ENCODE measurements around the gene MACROD2.

Gene MACROD2

GRCh38 chr20:14488756-14489479 lies 493.6 kb downstream of the MACROD2 start:
- no peak for DNase-seq

GRCh38 chr20:14489544-14489943 lies 494.2 kb downstream of the MACROD2 start:
- DNase-seq: no peak

- no peak for DNase-seq
Observed at GRCh38 chr20:14491436-14491835, 496.1 kb downstream of the MACROD2 start.

DNA sequence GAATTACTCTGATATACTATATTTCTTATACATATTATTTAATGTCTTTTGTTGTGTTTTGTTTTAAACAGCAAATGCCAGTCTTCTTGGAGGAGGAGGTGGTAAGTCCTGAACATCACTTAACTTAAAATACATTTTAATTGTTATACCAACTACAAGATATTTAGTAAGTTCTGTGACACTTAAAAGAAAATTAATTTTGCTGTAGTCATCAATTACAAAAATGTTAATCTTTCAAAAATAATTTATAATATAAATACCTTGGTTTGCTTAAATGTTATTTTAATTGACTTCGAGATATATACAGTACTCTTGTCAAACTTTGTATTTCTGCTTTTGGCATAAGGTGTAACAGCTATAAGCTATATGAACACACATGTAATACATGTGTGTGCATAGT lies 498.1 kb downstream of the MACROD2 start:
- no peak for DNase-seq

GRCh38 chr20:14494355-14494754 lies 499.0 kb downstream of the MACROD2 start:
- no peak for DNase-seq

DNA sequence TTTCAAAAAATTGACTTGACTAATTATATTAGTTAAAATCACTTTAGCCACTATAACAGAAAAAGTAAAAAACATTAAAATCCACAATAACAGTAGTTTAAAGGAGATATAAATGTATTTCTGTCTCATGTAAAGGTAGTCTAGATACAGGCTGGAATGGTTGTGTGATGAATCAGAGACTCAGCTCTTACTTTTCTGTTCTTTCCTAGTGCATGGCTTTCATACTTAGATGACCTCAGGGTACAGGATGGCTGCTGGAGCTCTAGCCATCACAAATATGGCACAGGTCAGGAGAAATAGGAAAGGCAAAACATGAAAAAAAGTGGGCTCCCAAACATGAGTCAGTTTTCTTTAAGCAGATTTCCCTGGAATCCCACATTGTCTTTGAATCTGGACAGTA lies 499.8 kb downstream of the MACROD2 start:
- no peak for DNase-seq

GRCh38 chr20:14497004-14497403 lies 501.7 kb downstream of the MACROD2 start:
- DNase-seq: no peak

GRCh38 chr20:14498772-14499171 lies 503.5 kb downstream of the MACROD2 start:
- no peak for DNase-seq

- DNase-seq: no peak
Observed at GRCh38 chr20:14505476-14505875, 510.2 kb downstream of the MACROD2 start.

DNA sequence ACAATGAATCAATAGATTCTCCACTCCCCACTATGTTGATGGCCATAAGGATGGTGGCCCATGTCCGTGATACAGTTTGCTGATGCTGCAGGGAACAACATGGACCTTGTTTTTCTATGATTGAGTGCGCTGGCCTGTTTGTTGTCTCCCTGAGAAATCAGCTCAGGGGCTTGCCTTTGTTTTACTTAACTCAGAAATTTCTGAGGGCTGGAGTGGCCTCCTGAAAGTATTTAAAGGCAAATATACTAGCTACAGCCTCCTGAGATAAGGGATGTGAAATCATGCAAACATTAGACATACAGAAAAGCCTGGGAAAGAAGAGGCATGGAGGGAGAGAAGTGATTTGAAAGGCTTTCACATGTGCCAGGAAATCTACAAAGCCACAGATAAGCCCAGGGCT lies 512.4 kb downstream of the MACROD2 start:
- DNase-seq: no peak

DNA sequence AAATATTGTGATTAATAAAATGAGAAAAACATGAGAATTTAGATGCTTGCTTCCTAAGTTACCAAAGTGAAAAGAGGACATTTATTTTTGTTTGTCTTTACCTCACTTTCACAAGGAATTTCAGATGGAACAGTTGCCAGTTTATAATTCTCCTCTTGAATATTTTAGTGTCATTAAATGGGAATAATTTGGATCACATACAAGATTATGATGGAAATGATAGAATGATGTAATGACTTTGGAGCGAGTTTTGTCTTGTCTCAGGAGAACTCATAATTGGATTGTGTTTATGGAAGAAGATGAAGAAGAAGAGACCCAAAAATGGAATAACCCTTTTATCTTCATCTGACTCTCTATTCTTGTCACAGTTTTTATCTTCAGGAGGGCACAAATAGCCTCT lies 515.0 kb downstream of the MACROD2 start:
- DNase-seq: no peak

- no peak for DNase-seq
Observed at GRCh38 chr20:14512839-14513238, 517.5 kb downstream of the MACROD2 start.

GRCh38 chr20:14518648-14519047 lies 523.3 kb downstream of the MACROD2 start:
- no peak for DNase-seq

- no peak for DNase-seq
Observed at GRCh38 chr20:14521016-14521415, 525.7 kb downstream of the MACROD2 start.

DNA sequence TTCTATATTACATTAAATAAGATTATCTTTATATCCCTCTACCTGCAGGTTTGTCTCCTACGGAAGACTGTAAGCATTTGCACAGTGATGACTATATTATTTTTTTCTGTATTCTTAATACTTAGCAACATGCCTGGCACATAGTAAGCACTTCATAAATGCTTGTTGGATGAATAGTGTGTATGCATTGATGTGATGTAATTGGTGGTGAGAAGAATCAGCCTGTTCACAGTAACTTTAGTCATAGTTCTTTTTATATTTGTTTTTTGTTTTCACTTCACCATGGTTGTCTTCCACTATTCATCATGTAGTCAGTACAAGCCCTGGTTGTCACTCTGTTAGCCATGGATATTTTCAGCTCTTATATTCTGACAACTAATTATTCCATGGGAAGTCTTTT lies 526.1 kb downstream of the MACROD2 start:
- no peak for DNase-seq

DNA sequence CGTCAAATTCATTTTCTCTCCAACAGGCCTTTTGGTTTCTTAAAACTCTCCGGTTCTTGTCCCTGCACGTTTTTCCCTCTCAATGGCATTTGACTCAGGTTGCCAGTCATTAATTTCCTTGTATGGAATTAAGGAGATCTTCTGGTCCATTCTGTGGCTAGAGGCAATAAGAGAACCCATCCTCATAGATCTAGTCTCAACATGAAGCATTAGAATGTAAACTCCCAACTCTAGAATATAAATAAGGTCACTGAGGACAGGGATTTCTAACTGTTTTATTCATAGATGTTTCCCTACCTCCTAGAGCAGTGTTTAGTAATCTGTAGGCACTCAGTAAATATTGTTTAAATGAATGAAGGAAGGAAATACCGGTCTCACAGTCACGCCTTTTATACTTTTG lies 527.3 kb downstream of the MACROD2 start:
- DNase-seq: no peak

- DNase-seq: no peak
Observed at GRCh38 chr20:14523090-14523489, 527.8 kb downstream of the MACROD2 start.

GRCh38 chr20:14525426-14525825 lies 530.1 kb downstream of the MACROD2 start:
- DNase-seq: no peak

DNA sequence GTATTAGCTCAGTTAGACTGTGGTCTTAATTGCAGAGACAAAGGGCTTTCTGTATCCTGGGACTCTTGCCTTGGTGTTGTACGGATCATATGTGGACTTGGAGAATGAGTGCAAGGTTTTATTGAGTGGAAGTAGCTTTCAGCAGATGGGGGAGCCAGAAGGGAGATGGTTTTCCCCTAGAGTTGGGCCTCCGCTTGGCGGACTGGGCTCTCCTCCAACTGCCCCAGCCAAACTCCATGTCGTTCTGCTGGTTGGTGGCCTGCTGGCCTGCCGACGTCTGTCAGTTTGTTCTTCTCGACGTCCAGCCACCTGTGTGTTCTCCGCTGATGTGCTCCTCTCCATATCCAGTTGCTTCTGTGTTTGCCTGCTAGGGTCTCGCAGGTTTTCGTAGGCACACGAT lies 531.6 kb downstream of the MACROD2 start:
- no peak for DNase-seq

- DNase-seq: no peak
Observed at GRCh38 chr20:14531786-14532185, 536.5 kb downstream of the MACROD2 start.

DNA sequence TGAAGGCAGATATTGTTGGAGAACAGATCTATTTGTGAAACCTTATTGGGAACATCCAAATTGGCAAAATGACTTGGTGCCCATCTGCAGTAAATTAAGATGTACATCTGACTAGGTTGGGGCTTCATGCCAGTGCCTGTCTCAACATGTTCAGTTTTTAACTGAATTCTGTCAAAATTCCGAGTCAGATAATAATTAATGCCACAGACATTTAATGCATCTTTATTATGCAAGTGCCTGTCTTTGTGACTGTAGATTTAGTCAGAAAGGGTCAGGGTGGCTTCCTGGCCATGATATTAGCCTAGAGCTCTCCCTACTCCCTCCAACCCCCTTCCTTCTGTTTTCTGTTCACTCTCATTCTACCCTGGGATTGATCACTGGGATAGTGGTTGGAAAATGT lies 541.4 kb downstream of the MACROD2 start:
- DNase-seq: no peak

DNA sequence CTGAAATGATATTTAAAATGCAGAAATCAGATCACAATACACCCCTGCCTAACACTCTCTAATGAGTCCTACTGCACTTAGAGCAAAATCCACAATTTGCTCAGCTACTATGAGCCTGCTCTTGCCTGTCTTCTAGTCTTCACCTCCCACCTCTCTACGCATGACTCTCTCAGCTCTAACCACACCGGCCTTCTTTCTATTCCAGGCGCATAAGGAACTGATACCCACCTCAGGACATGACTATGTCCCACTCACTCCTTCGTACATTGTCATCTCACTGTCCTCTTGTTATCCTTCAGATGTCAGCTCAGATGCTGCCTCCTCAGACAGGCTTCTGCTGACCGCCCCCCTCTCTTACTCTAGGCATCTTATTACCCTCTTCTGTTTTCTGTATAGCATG lies 543.1 kb downstream of the MACROD2 start:
- no peak for DNase-seq

GRCh38 chr20:14543040-14543439 lies 547.7 kb downstream of the MACROD2 start:
- no peak for DNase-seq

- DNase-seq: no peak
Observed at GRCh38 chr20:14544688-14545087, 549.4 kb downstream of the MACROD2 start.

DNA sequence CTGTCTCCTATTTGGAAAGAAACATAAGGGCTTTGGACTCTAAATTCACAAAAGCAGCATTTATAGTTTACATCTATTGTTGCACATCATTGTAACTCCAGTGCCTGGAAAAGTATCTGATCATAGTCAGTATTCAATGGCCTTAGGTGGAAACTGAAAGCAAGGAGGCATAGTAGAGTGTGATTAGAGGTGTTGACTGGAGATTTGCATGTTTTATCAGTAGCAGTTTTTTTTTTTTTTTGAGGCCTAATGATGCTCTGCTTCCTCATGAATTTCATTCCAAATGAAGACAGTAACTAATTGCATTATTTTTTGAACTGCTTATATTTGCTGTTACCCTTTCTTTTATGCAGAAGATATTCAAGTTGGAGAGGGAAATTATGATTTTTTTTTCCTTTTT lies 555.3 kb downstream of the MACROD2 start:
- no peak for DNase-seq
